Subcutaneous abdominal adipose tissue (tissue), 5 donors: Measurements from ENCODE around the gene ANKRD13D.
A peak's percentile ranks its signal among the peaks of the same experiment; 100 is the strongest.

ENCODE experiments used
- H3K27ac ChIP-seq: one replicate; pipeline ENCODE4 v1.7.0; 2013; ENCODE audit warnings: low read depth, mild to moderate bottlenecking, inconsistent platforms, low read length, moderate library complexity
- H3K27me3 ChIP-seq, 5 donors: one replicate each; pipeline ENCODE4 v1.7.0; 2013; ENCODE audit warnings: low read length in 5 of 5, inconsistent platforms in 1 of 5; ENCODE audit not compliant: control insufficient read depth in 5 of 5, insufficient read depth in 4 of 5
- H3K36me3 ChIP-seq, 5 donors: one replicate each; pipeline ENCODE4 v1.7.0; 2013; ENCODE audit warnings: low read length in 5 of 5; ENCODE audit not compliant: control insufficient read depth in 5 of 5, insufficient read depth in 5 of 5
- H3K4me1 ChIP-seq, 5 donors: one replicate each; pipeline ENCODE4 v1.7.0; 2013; ENCODE audit warnings: low read length in 5 of 5, mild to moderate bottlenecking in 3 of 5, moderate library complexity in 1 of 5; ENCODE audit not compliant: control insufficient read depth in 5 of 5, insufficient read depth in 5 of 5
- H3K4me3 ChIP-seq, 5 donors: one replicate each; pipeline ENCODE4 v1.7.0; 2013; ENCODE audit warnings: low read length in 5 of 5, low read depth in 1 of 5
- H3K9ac ChIP-seq, 5 donors: one replicate each; pipeline ENCODE4 v1.7.0; 2013; ENCODE audit warnings: low read length in 5 of 5, mild to moderate bottlenecking in 4 of 5, moderate library complexity in 3 of 5
- H3K9me3 ChIP-seq, 5 donors: one replicate each; pipeline ENCODE4 v1.7.0; 2013; ENCODE audit warnings: low read length in 5 of 5; ENCODE audit not compliant: control insufficient read depth in 5 of 5
- donor health status: healthy.
- donor health status: healthy.
- donor health status: healthy.
- donor health status: healthy.
- donor health status: healthy.

The ANKRD13D gene

GRCh38 chr11:67295846-67296245, 6.7 kb downstream of the ANKRD13D start:
- peaks cover 5 to 45% (median 42%) of the 10 kb centered on the region in 5 donors for H3K36me3 ChIP-seq
- no peak overlapping the region for H3K9ac ChIP-seq
- H3K27ac ChIP-seq = no peak overlapping the region
- H3K4me1 ChIP-seq = peaks cover 0 to 16% (median 9%) of the 10 kb centered on the region in 5 donors
- H3K9me3 ChIP-seq = peaks cover 0 to 9% (median 5%) of the 10 kb centered on the region in 5 donors
- H3K4me3 ChIP-seq = no peak overlapping the region
- no peaks in the 10 kb centered on the region for H3K27me3 ChIP-seq

GRCh38 chr11:67298786-67299185, 9.7 kb downstream of the ANKRD13D start:
- H3K27ac ChIP-seq = no peak overlapping the region
- peaks cover 0 to 9% (median 5%) of the 10 kb centered on the region in 5 donors for H3K9me3 ChIP-seq
- H3K9ac ChIP-seq = no peak overlapping the region
- peaks cover 5 to 41% (median 39%) of the 10 kb centered on the region in 5 donors for H3K36me3 ChIP-seq
- H3K4me3 ChIP-seq = no peak overlapping the region
- H3K27me3 ChIP-seq = no peaks in the 10 kb centered on the region
- peaks cover 2 to 26% (median 17%) of the 10 kb centered on the region in 5 donors for H3K4me1 ChIP-seq

DNA sequence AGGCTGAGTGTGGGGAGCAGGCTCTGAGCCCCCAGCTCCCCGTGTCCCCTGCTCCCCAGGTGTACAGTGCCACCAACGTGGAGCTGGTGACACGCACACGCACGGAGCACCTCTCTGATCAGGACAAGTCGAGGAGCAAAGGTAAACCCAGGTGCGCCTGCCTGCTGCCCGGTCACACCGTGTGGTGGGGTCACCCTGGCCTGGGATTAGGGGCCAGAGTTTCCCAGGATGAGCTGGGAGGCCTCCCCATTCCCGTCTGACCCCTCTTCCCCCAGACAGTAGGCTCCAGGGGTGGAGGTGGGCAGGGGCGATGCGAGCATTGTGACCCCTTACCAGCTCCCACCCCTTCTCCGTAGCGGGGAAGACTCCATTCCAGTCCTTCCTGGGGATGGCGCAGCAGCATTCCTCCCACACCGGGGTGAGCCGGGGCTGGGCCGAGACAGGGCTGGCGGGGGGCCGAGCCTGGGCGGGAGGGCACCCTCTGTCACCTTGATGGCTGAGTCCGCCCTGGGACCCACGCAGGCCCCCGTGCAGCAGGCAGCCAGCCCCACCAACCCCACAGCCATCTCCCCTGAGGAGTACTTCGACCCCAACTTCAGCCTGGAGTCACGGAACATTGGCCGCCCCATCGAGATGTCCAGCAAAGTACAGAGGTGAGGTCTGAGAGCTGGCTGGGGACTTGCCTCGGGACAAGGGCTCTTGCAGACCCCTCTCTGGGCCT, 10.5 kb downstream of the ANKRD13D start:
- Histone ChIP-seq H3K4me3 (no peak overlapping the region), H3K9ac (no peak overlapping the region), H3K27ac (no peak overlapping the region), H3K4me1 (peaks cover 2 to 34% (median 26%) of the 10 kb centered on the region in 5 donors), H3K36me3 (peaks cover 5 to 39% (median 38%) of the 10 kb centered on the region in 5 donors), H3K27me3 (no peaks in the 10 kb centered on the region), H3K9me3 (peaks cover 0 to 9% (median 5%) of the 10 kb centered on the region in 5 donors)

DNA sequence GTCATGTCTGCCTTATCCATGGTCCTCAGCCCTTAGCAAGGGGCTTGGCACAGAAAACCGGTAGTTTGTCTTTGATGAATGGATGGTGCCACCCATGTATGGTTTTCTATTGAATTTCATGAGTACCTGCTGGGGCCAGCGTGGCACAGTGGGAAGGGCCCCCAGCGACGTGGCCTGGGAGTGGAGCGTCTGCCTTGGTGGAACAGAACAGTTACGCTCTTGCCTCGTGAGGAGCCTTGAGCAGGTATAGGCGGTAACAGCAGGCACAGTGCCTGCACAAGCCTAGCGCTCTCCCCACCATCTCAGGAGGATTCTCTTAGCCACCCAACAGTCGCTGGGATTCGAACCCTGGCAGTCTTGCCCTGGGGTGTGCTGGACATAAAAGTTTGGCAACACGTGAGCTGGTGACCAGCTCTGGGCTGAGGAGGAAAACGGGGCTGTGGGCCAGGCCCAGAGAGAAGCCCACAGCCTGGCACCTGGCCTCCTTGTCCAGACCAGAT, 11.2 kb downstream of the ANKRD13D start:
- H3K9me3 ChIP-seq = peaks cover 0 to 9% (median 5%) of the 10 kb centered on the region in 5 donors
- H3K36me3 ChIP-seq = peaks cover 5 to 39% (median 38%) of the 10 kb centered on the region in 5 donors
- no peak overlapping the region for H3K4me3 ChIP-seq
- H3K27me3 ChIP-seq = no peaks in the 10 kb centered on the region
- peaks cover 2 to 38% (median 27%) of the 10 kb centered on the region in 5 donors for H3K4me1 ChIP-seq
- no peak overlapping the region for H3K9ac ChIP-seq
- H3K27ac ChIP-seq = no peak overlapping the region

DNA sequence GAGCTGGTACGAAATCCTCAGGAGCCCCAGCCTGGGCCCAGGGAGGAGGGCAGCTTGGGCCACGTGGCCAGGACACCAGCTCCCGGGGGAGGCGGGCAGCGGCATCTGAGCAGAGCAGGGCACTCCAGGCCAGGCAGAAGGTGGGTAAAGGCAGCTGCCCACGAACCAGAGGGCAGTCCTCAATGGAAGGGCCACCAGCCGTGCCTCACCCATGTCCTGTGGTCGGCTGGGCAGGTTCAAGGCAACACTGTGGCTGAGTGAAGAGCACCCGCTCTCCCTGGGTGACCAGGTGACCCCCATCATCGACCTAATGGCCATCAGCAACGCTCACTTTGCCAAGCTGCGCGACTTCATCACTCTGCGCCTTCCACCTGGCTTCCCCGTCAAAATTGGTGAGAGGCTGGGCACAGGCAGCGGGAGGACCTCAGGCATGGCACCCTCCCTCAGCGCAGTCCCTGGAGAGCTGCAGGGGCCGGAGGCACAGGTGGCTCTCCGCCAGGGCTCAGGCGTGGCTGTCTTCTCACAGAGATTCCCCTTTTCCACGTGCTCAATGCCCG, 11.7 kb downstream of the ANKRD13D start:
- Histone ChIP-seq H3K4me3 (no peak overlapping the region), H3K27me3 (no peaks in the 10 kb centered on the region), H3K4me1 (peaks cover 2 to 38% (median 27%) of the 10 kb centered on the region in 5 donors), H3K27ac (no peak overlapping the region), H3K36me3 (peaks cover 3 to 39% (median 38%) of the 10 kb centered on the region in 5 donors), H3K9me3 (peaks cover 0 to 4% (median 2%) of the 10 kb centered on the region in 5 donors), H3K9ac (no peak overlapping the region)

DNA sequence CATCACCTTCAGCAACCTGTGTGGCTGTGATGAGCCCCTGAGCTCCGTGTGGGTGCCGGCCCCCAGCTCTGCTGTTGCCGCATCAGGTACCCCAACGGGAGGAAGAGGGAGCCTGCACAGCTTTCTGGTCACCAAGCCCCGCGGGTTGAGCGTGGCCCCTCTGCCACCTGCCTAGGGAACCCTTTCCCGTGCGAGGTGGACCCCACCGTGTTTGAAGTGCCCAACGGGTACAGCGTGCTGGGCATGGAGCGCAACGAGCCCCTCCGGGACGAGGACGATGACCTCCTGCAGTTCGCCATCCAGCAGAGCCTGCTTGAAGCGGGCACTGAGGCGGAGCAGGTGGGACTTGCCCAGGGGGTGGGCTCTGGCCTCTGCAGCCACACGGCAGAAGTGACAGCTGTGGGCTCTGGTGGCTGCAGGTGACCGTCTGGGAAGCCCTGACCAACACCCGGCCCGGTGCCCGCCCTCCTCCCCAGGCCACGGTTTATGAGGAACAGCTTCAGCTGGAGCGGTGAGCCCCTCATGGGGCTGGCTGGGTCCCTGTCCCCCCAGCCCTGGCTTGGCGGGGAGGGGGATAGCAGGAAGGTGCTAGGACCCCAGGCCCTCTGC, 12.3 kb downstream of the ANKRD13D start:
- H3K27me3 ChIP-seq = no peaks in the 10 kb centered on the region
- peaks cover 0 to 39% (median 38%) of the 10 kb centered on the region in 5 donors for H3K36me3 ChIP-seq
- H3K9me3 ChIP-seq = no peaks in the 10 kb centered on the region
- no peak overlapping the region for H3K4me3 ChIP-seq
- H3K9ac ChIP-seq = no peak overlapping the region
- no peak overlapping the region for H3K27ac ChIP-seq
- peaks cover 2 to 38% (median 27%) of the 10 kb centered on the region in 5 donors for H3K4me1 ChIP-seq

DNA sequence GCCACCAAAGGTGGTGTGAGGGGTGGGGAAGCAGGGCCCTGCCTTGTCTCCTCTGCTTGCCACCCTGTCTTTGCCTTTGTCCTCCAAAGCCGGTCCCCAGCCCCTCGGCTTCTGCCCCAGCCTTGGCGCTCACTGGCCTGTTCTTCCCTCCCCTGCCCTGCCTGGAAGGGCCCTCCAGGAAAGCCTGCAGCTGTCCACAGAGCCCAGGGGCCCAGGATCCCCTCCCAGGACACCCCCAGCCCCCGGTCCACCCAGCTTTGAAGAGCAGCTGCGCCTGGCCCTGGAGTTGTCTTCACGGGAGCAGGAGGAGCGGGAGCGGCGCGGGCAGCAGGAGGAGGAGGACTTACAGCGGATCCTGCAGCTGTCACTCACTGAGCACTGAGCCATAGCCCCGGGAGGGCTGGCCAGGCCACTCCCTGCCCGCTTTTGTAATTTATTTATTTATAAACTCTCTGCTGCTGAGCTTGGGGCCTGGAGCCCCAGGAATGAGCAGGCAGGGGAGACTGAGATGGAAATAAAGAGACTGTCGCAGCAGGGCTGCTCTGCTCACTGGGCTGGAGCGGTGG, 12.9 kb downstream of the ANKRD13D start:
- Histone ChIP-seq H3K9ac (peak overlapping the region in 4 of 5 donors; percentile 41 to 82 (median 71)), H3K4me3 (peak overlapping the region in 4 of 5 donors; percentile 67 to 86 (median 83)), H3K36me3 (peaks cover 0 to 45% (median 38%) of the 10 kb centered on the region in 5 donors)

DNA sequence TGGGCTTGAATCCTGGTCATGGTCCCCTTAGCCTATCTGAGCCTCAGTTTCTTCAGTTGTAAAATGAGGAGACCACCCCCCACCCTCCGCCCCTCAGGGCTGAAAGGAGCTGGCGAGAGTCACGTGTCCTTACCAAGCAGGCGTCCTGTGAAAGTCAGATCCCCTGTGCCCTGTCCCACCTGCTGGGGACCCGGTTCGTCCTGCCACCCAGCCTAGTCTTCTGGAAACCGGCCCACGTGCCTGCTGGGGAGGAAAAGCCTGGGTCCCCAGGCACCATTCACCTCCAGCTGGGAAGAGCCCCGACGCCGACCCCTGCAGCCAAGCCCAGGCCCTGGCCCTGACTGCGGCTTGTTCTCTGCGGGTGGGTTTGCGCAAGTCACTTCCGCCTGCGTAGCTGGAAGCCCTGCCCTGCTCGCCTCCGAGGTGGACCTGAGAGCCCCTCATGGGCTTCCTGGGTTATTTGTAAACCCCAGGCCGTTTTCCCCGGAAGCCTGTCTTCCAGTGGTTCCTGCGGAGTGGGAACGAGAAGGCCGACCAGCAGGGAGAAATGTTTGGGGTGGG, 13.5 kb downstream of the ANKRD13D start:
- Histone ChIP-seq H3K4me3 (peak overlapping the region; percentile 19 to 86 (median 80)), H3K9me3 (no peaks in the 10 kb centered on the region), H3K27me3 (no peaks in the 10 kb centered on the region), H3K36me3 (peaks cover 0 to 51% (median 43%) of the 10 kb centered on the region in 5 donors), H3K9ac (peak overlapping the region in 4 of 5 donors; percentile 70 to 82 (median 77)), H3K27ac (peak overlapping the region; percentile 46), H3K4me1 (peaks cover 2 to 38% (median 27%) of the 10 kb centered on the region in 5 donors)

More for the DNA sequence above, 12.9 kb downstream of the ANKRD13D start:
- Histone ChIP-seq H3K4me1 (peaks cover 2 to 38% (median 27%) of the 10 kb centered on the region in 5 donors), H3K27ac (no peak overlapping the region), H3K27me3 (no peaks in the 10 kb centered on the region), H3K9me3 (no peaks in the 10 kb centered on the region)

DNA sequence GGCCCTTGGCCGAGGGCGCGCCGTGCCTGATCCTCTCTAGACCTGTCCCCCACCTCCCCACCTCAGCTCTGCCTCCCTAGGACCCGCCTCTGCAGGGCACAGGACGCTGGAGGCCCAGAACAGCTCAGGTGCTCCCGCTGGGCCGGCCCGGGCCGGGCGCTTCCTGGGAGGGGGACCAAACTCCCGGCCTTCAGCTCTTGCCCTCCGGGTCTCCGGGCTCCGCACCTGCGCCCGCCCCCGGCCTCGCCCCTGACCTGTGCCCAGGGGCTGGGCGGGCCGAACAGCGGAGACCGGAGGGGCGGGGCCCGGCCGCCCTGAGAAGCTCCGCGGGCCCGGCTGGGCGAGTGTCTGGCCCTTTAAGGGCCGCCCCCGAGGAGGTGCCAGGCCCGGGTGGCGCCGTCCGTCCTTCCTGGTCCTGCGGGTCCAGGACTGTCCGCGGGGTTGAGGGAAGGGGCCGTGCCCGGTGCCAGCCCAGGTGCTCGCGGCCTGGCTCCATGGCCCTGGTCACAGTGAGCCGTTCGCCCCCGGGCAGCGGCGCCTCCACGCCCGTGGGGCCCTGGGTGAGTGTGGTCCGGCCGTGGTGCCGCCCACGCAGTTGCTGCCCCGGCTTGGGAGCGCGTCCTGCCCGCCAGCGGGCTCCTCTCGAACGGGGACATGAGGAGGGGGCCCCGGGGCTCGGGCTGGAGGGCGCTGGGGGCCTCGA, 14.2 kb downstream of the ANKRD13D start, which contains the start of gene SSH3:
Gene SSH3 (plus strand): TSS at position 399 of the 703 bp plus-strand sequence. CDS start 96 bp downstream, at position 495.
- H3K27ac ChIP-seq = peak within 1 kb of the TSS; percentile 46
- H3K27me3 ChIP-seq = no peaks in the 10 kb centered on the region
- H3K36me3 ChIP-seq = peaks cover 0 to 55% (median 48%) of the 10 kb centered on the region in 5 donors
- H3K9ac ChIP-seq = peak within 1 kb of the TSS in 4 of 5 donors; percentile 70 to 82 (median 77)
- peaks cover 2 to 38% (median 27%) of the 10 kb centered on the region in 5 donors for H3K4me1 ChIP-seq
- no peaks in the 10 kb centered on the region for H3K9me3 ChIP-seq
- peak within 1 kb of the TSS; percentile 19 to 86 (median 80) for H3K4me3 ChIP-seq
